HL-60/S4 treated with retinoic acid at 250 ng/mL for 4 days and 3 days (cell line): ENCODE results near the gene SLC31A2.
"Not testable (repeated sequence)": the region's sequence is repeated elsewhere in the genome, so short reads cannot be mapped to it uniquely, and the experiment has no call there.

ENCODE experiments used
- in situ Hi-C: fragments of 300-500 bp; cut with MboI; formaldehyde crosslinking; loops from 2 replicates; pipeline ENCODE4 v1.7.0; 2022; ENCODE audit warnings: low sequenced_read_pairs

The SLC31A2 gene

GRCh38 chr9:113149561-113149960 is 1.2 kb upstream of the SLC31A2 start:
- in situ Hi-C loops, result not testable (repeated sequence)

GRCh38 chr9:113151696-113152630 is 1.2 kb downstream of the SLC31A2 start:
- in situ Hi-C loops, result no loop called here

- in situ Hi-C loops, result no loop called here
Measured at GRCh38 chr9:113152699-113153098, 1.9 kb downstream of the SLC31A2 start.

- in situ Hi-C loops, result no loop called here
Measured at GRCh38 chr9:113153599-113153998, 2.8 kb downstream of the SLC31A2 start.

GRCh38 chr9:113154471-113154870 is 3.7 kb downstream of the SLC31A2 start:
- in situ Hi-C loops, result no loop called here

- in situ Hi-C loops, result no loop called here
Measured at GRCh38 chr9:113154946-113155345, 4.1 kb downstream of the SLC31A2 start.

- in situ Hi-C loops, result no loop called here
Measured at GRCh38 chr9:113155911-113156588, 5.2 kb downstream of the SLC31A2 start.

- in situ Hi-C loops, result no loop called here
Measured at GRCh38 chr9:113156880-113157279, 6.1 kb downstream of the SLC31A2 start.

GRCh38 chr9:113158446-113158845 is 7.6 kb downstream of the SLC31A2 start:
- in situ Hi-C loops, result no loop called here

- in situ Hi-C loops, result no loop called here
Measured at GRCh38 chr9:113160571-113160970, 9.8 kb downstream of the SLC31A2 start.

GRCh38 chr9:113163001-113163400 is 12.2 kb downstream of the SLC31A2 start:
- in situ Hi-C loops, result no loop called here

- in situ Hi-C loops, result no loop called here
Measured at GRCh38 chr9:113164536-113165300, 13.9 kb downstream of the SLC31A2 start.

GRCh38 chr9:113166039-113166438 is 15.2 kb downstream of the SLC31A2 start:
- in situ Hi-C loops, result no loop called here

GRCh38 chr9:113168809-113169208 is 18.0 kb downstream of the SLC31A2 start:
- in situ Hi-C loops, result no loop called here

GRCh38 chr9:113173341-113173740 is 22.5 kb downstream of the SLC31A2 start:
- in situ Hi-C loops, result no loop called here

GRCh38 chr9:113176803-113177202 is 26.0 kb downstream of the SLC31A2 start:
- in situ Hi-C loops, result no loop called here

GRCh38 chr9:113177251-113177650 is 26.4 kb downstream of the SLC31A2 start:
- in situ Hi-C loops, result no loop called here

- in situ Hi-C loops, result no loop called here
Measured at GRCh38 chr9:113178087-113178486, 27.3 kb downstream of the SLC31A2 start.

GRCh38 chr9:113179839-113180238 is 29.0 kb downstream of the SLC31A2 start:
- in situ Hi-C loops, result no loop called here

- in situ Hi-C loops, result no loop called here
Measured at GRCh38 chr9:113181165-113181564, 30.4 kb downstream of the SLC31A2 start.

GRCh38 chr9:113183956-113184488 is 33.2 kb downstream of the SLC31A2 start:
- in situ Hi-C loops, result no loop called here
